A673 (cell line): ENCODE results near the gene SDK1. TPM values are rescaled to one million over a fixed set of nuclear protein-coding genes. Genes with fewer than 3 reads are reported as not detected.

Source experiments
- BruUV-seq: library from RNA; stranded (reverse); fragments of 400-500 nt; replicated peaks from 2 replicates; lab custom pipeline; 2021; lab: Mats Ljungman, UMichigan
- CTCF ChIA-PET: fragments of 300-600 bp; sonication (Branson Sonifier 250); formaldehyde crosslinking; loops from one replicate; lab custom pipeline; 2022; ENCODE audit warnings: antibody characterized with exemption; lab: Charles Lee
- POLR2A ChIA-PET: fragments of 300-600 bp; sonication (Branson Sonifier 250); formaldehyde crosslinking; loops from one replicate; lab custom pipeline; 2022; ENCODE audit warnings: antibody characterized with exemption; ENCODE audit not compliant: low non-redundant PET; lab: Charles Lee
- DNase-seq: peaks from one replicate; pipeline ENCODE4 v3.0.0-alpha.2; 2015; ENCODE audit warnings: low spot score
- H3K27ac ChIP-seq: fragments of 200-600 bp; sonication (generic); 2 replicates; pipeline ENCODE4 v1.5.1; 2016; ENCODE audit warnings: mixed run types, low read depth, mild to moderate bottlenecking, mixed read lengths, antibody characterized with exemption, low read length; ENCODE audit not compliant: poor library complexity, severe bottlenecking
- H3K27me3 ChIP-seq: fragments of 200-600 bp; sonication (generic); replicated peaks from 2 replicates; pipeline ENCODE4 v1.6.1; 2017; ENCODE audit warnings: mixed run types, low read depth, mild to moderate bottlenecking, mixed read lengths, antibody characterized with exemption, low read length; ENCODE audit not compliant: insufficient read depth, poor library complexity
- H3K36me3 ChIP-seq: fragments of 200-600 bp; sonication (generic); 2 replicates; pipeline ENCODE4 v1.6.1; 2016; ENCODE audit warnings: mixed run types, mild to moderate bottlenecking, mixed read lengths, antibody characterized with exemption, low read length; ENCODE audit not compliant: insufficient read depth, poor library complexity, severe bottlenecking
- H3K4me1 ChIP-seq: fragments of 200-600 bp; sonication (generic); 2 replicates; pipeline ENCODE4 v1.6.1; 2017; ENCODE audit warnings: mixed run types, mild to moderate bottlenecking, mixed read lengths, antibody characterized with exemption, low read length; ENCODE audit not compliant: insufficient read depth, poor library complexity, severe bottlenecking
- H3K4me3 ChIP-seq: fragments of 200-600 bp; sonication (generic); 2 replicates; pipeline ENCODE4 v1.5.1; 2016; ENCODE audit warnings: low read depth, mixed run types, mild to moderate bottlenecking, mixed read lengths, low read length; ENCODE audit not compliant: poor library complexity, severe bottlenecking
- H3K9me3 ChIP-seq: fragments of 200-600 bp; sonication (generic); 2 replicates; pipeline ENCODE4 v1.6.1; 2016; ENCODE audit warnings: mixed run types, low read depth, mild to moderate bottlenecking, mixed read lengths, antibody characterized with exemption, low read length; ENCODE audit not compliant: poor library complexity, severe bottlenecking
- EZH2 ChIP-seq: fragments of 200-600 bp; sonication (generic); IDR thresholded peaks from 2 replicates; pipeline ENCODE4 v1.6.1; 2017; ENCODE audit warnings: borderline replicate concordance, low read depth, mild to moderate bottlenecking, mixed read lengths, antibody characterized with exemption, low read length; ENCODE audit not compliant: poor library complexity, severe bottlenecking
- intact Hi-C: fragments of 100-400 bp; cut with micrococcal nuclease; formaldehyde crosslinking; loops from one replicate; pipeline ENCODE4 v1.10.0; 2022; ENCODE audit not compliant: unreplicated experiment
- total RNA-seq: library from RNA; stranded (reverse); gene quantifications from 2 replicates; pipeline ENCODE4 v1.2.3, GENCODE V29; 2021
- TF ChIP-seq, protein P1 (sequence below): fragments of 300-800, 200-600 bp; sonication (generic); conservative IDR thresholded peaks from 2 replicates; pipeline ENCODE4 v1.5.1; 2017; ENCODE audit warnings: low read depth, mild to moderate bottlenecking, antibody characterized with exemption, low read length, moderate library complexity, mixed read lengths

The SDK1 gene
- total RNA-seq, 1 experiment from 2014 or later = 14.7 TPM

DNA sequence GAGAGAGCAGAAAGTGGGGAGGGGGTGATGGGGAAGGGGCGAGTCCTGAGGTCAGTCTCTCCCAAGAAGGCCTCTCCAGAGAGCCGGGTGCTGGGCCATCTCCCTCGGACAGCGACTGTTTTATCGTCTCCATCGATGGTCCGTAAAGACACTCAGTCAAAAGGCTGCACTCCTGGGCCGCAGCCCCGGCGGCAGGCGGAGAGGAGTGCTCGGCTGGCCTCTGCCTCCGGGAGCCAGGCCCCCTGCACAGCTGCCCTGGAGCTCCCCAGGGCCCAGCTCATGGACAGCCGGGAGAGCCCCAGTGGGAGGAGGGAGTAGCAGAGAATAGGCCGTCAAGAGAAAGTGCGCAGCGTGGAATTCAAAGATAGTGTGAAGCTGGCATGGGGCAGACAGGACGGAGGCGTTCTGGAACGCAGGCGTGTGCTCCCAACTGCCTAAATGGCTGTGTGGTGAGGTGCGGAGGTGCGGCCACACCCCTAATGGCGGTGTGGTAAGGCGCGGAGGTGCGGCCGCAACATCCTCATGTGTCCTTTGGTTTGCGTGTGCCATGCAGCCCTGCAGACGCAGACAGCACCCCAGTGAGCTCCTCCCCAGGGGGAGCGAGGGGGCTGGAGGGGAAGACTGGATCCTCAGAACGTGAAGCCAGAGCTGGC is 903.6 kb downstream of the SDK1 start:
- H3K27ac ChIP-seq = no peak overlapping the region
- no TSS peak for BruUV-seq
- no peak overlapping the region for H3K4me3 ChIP-seq
- H3K27me3 ChIP-seq = no peaks in the 10 kb centered on the region
- H3K4me1 ChIP-seq = no peaks in the 10 kb centered on the region
- intact Hi-C loops = no loop called here
- H3K36me3 ChIP-seq = no peaks in the 10 kb centered on the region
- no peak for TF ChIP-seq EZH2
- TF ChIP-seq, protein P1, sequence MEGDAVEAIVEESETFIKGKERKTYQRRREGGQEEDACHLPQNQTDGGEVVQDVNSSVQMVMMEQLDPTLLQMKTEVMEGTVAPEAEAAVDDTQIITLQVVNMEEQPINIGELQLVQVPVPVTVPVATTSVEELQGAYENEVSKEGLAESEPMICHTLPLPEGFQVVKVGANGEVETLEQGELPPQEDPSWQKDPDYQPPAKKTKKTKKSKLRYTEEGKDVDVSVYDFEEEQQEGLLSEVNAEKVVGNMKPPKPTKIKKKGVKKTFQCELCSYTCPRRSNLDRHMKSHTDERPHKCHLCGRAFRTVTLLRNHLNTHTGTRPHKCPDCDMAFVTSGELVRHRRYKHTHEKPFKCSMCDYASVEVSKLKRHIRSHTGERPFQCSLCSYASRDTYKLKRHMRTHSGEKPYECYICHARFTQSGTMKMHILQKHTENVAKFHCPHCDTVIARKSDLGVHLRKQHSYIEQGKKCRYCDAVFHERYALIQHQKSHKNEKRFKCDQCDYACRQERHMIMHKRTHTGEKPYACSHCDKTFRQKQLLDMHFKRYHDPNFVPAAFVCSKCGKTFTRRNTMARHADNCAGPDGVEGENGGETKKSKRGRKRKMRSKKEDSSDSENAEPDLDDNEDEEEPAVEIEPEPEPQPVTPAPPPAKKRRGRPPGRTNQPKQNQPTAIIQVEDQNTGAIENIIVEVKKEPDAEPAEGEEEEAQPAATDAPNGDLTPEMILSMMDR = no peak
- CTCF ChIA-PET = no interaction called here
- DNase-seq = no peak
- POLR2A ChIA-PET = no interaction called here
- H3K9me3 ChIP-seq = no peaks in the 10 kb centered on the region

DNA sequence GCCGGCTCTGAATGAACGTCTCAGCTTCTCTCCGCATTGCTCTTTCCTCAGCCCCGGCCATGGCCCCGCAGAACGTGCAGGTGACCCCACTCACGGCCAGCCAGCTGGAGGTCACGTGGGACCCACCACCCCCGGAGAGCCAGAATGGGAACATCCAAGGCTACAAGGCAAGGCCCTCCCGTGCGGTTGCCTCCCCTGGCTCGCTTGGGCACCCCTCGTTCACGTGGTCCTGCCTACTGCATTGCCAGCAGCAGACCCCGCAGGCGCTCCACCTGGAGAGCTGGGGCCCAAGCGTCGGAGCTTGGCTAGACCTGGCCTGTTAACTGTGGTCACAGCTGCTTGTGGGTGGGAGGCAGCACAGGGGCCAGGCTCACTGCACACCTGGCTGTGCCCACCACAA is 904.8 kb downstream of the SDK1 start:
- intact Hi-C loops = no loop called here
- Histone ChIP-seq H3K9me3 (no peaks in the 10 kb centered on the region), H3K27me3 (no peaks in the 10 kb centered on the region), H3K4me1 (no peaks in the 10 kb centered on the region), H3K36me3 (no peaks in the 10 kb centered on the region), H3K27ac (no peak overlapping the region), H3K4me3 (no peak overlapping the region)
- CTCF ChIA-PET = no interaction called here
- BruUV-seq = no TSS peak
- no peak for TF ChIP-seq EZH2
- TF ChIP-seq, protein P1 = no peak
- DNase-seq = no peak
- POLR2A ChIA-PET = no interaction called here

DNA sequence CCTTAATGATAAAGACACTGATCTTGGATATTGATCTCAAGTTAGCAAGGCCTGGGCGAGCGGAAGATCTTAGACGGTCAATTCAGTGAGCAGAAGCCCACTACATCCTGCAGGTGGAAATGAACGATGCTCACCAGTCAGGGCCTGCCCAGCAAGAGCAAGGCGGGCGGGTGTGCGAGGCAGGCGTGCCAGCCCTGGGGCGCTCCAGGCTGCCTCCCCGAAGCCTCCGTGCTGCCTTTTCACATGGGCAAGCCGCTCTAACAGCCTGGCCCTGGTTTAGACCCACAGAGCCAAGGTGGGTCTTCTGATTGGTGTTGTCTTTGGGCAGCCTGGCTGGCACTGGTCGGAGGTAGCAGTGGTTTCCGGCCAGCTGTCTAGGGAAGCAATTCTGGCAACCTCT is 906.0 kb downstream of the SDK1 start:
- ChIA-PET CTCF (no interaction called here), POLR2A (no interaction called here)
- no peaks in the 10 kb centered on the region for H3K9me3 ChIP-seq
- no peaks in the 10 kb centered on the region for H3K36me3 ChIP-seq
- H3K27ac ChIP-seq = no peak overlapping the region
- H3K27me3 ChIP-seq = no peaks in the 10 kb centered on the region
- no peaks in the 10 kb centered on the region for H3K4me1 ChIP-seq
- no peak overlapping the region for H3K4me3 ChIP-seq
- no TSS peak for BruUV-seq
- no peak for DNase-seq
- no peak for TF ChIP-seq EZH2
- TF ChIP-seq, protein P1 = no peak
- intact Hi-C loops = no loop called here
